ENCODE data around the gene COL18A1. TPM values are rescaled to one million over a fixed set of nuclear protein-coding genes. Genes with fewer than 3 reads are reported as not detected.

The COL18A1 gene
- polyA plus RNA-seq, 1 donor (not counting 4 experiments of a cell fraction or from before 2014, with no cell fraction given) = 13.0 TPM

DNA sequence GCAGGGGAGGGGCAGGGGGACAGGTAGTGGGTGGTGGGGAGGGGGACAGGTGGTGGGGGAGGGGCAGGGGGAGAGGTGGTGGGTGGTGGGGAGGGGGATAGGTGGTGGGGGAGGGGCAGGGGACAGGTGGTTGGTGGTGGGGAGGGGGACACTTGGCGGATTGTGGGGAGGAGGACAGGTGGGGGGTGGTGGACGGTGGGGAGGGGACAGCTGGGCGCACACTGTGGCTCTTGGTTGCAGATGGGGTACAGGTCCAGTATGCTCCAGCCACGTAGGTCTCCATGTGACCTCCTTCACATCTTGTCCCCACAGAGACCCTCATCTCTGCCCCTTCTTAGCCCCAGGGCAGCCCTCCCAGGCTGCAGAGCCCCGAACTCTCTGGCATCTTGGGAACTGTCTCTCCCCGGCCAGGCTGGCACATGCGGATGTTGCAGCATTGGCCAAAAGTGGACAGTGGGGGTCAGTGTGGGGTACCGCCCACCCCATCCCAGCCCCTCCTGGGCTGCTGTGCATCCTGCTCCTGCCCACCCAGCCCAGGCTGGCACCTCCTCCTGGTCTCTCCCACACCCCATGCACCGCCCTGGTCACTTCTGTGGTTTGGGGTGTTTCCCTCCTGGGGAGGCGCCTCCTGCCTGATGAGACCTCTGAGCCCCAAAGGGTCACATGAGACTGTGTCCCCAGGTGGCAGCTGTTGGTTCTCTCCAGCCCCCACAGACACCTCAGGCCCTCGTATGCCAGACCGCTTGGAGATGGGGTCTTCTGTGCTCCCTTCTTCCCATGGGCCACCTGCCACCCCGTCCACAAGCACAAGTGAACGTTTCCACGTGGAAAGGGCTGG lies 144.9 kb downstream of the COL18A1 start:
- Histone ChIP-seq H3K79me2 (ENCODE audit: control insufficient read depth, insufficient read depth, low read length) (no peaks in the 10 kb centered on the region), H3K27me3 (ENCODE audit: control insufficient read depth, extremely low read depth, insufficient read depth, low read length) (peaks cover 2% of the 10 kb centered on the region), H3K4me1 (ENCODE audit: control insufficient read depth, extremely low read depth, insufficient read depth, low read length) (no peaks in the 10 kb centered on the region), H3K36me3 (ENCODE audit: control insufficient read depth in 2 of 2, extremely low read depth in 1 of 2, insufficient read depth in 2 of 2, low read length in 2 of 2) (no peaks in the 10 kb centered on the region), H4K20me1 (ENCODE audit: control insufficient read depth, extremely low read depth, insufficient read depth, low read length) (no peaks in the 10 kb centered on the region), H3K9ac (ENCODE audit: control insufficient read depth, extremely low read depth, insufficient read depth, low read length) (no peak overlapping the region), H3K9me1 (ENCODE audit: control insufficient read depth, extremely low read depth, insufficient read depth, low read length) (no peaks in the 10 kb centered on the region), H2AFZ (ENCODE audit: control insufficient read depth, low read length) (no peak overlapping the region), H3K4me3 (ENCODE audit: control insufficient read depth in 2 of 3, extremely low read depth in 1 of 3, insufficient read depth in 2 of 3, low read depth in 1 of 3, low read length in 3 of 3) (no peak overlapping the region), H3K27ac (ENCODE audit: control insufficient read depth, insufficient read depth, low read length) (no peak overlapping the region), H3K4me2 (ENCODE audit: control insufficient read depth, extremely low read depth, insufficient read depth, low read depth, low read length) (no peak overlapping the region), H3K9me3 (ENCODE audit: control insufficient read depth, low read depth, low read length) (no peaks in the 10 kb centered on the region)
- no peak for TF ChIP-seq EZH2 (IDR thresholded peaks at IDR 0.05; ENCODE audit: low read length)
- TF ChIP-seq, protein P1, sequence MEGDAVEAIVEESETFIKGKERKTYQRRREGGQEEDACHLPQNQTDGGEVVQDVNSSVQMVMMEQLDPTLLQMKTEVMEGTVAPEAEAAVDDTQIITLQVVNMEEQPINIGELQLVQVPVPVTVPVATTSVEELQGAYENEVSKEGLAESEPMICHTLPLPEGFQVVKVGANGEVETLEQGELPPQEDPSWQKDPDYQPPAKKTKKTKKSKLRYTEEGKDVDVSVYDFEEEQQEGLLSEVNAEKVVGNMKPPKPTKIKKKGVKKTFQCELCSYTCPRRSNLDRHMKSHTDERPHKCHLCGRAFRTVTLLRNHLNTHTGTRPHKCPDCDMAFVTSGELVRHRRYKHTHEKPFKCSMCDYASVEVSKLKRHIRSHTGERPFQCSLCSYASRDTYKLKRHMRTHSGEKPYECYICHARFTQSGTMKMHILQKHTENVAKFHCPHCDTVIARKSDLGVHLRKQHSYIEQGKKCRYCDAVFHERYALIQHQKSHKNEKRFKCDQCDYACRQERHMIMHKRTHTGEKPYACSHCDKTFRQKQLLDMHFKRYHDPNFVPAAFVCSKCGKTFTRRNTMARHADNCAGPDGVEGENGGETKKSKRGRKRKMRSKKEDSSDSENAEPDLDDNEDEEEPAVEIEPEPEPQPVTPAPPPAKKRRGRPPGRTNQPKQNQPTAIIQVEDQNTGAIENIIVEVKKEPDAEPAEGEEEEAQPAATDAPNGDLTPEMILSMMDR (optimal IDR thresholded peaks at IDR 0.05 in 1 of 3, IDR thresholded peaks at IDR 0.05 in 1 of 3, conservative IDR thresholded peaks at IDR 0.05 in 1 of 3; ENCODE audit: extremely low read depth in 1 of 3, insufficient read depth in 2 of 3, low read length in 3 of 3) = no peak
- DNase-seq (ENCODE audit: low read depth, low spot score) (no peak), FAIRE-seq (no peak)
- dilution Hi-C loops (cut with MboI; ENCODE audit: extremely low pct_ligation_motif_present, low sequenced_read_pairs) = no loop called here

DNA sequence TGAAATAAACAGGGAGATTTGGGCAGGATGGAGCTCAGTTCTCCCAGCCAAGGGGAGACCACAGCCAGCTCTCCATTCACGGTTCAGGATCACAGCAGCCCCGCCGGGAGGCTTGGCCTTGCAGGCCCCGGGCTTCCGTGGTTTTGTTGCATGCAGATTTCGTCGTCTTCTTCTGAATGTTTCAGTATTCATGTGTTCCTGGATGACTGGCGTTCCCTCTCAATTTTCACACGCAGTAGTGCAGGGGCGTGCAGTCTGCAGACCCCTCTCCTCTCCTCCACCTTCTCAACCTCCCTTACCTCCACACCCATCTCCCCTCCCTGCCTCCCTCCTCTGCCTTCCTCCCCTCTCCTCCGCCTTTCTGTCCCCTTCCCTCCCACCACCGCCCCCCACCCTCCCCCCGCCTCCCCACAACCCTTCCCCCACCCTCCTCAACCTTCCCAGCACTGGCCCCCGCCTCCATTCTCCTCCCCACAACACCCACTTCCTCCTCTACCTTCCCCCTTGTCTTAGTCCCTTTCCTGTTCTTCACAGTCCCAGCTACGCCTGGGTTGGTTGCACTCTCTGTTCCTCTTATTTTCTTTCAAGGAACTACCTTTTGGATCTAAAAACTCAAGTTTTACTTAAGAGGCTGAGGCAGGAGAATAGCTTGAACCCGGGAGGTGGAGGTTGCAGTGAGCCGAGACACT lies 145.7 kb downstream of the COL18A1 start:
- Histone ChIP-seq H3K27me3 (ENCODE audit: control insufficient read depth, extremely low read depth, insufficient read depth, low read length) (peaks cover 4% of the 10 kb centered on the region), H3K79me2 (ENCODE audit: control insufficient read depth, insufficient read depth, low read length) (no peaks in the 10 kb centered on the region), H3K4me1 (ENCODE audit: control insufficient read depth, extremely low read depth, insufficient read depth, low read length) (no peaks in the 10 kb centered on the region), H3K9me1 (ENCODE audit: control insufficient read depth, extremely low read depth, insufficient read depth, low read length) (no peaks in the 10 kb centered on the region), H3K36me3 (ENCODE audit: control insufficient read depth in 2 of 2, extremely low read depth in 1 of 2, insufficient read depth in 2 of 2, low read length in 2 of 2) (no peaks in the 10 kb centered on the region), H3K4me3 (ENCODE audit: control insufficient read depth in 2 of 3, extremely low read depth in 1 of 3, insufficient read depth in 2 of 3, low read depth in 1 of 3, low read length in 3 of 3) (no peak overlapping the region), H3K9me3 (ENCODE audit: control insufficient read depth, low read depth, low read length) (no peaks in the 10 kb centered on the region), H4K20me1 (ENCODE audit: control insufficient read depth, extremely low read depth, insufficient read depth, low read length) (no peaks in the 10 kb centered on the region), H2AFZ (ENCODE audit: control insufficient read depth, low read length) (no peak overlapping the region), H3K27ac (ENCODE audit: control insufficient read depth, insufficient read depth, low read length) (no peak overlapping the region), H3K4me2 (ENCODE audit: control insufficient read depth, extremely low read depth, insufficient read depth, low read depth, low read length) (no peak overlapping the region), H3K9ac (ENCODE audit: control insufficient read depth, extremely low read depth, insufficient read depth, low read length) (no peak overlapping the region)
- no peak for DNase-seq (ENCODE audit: low read depth, low spot score)
- TF ChIP-seq EZH2 (IDR thresholded peaks at IDR 0.05; ENCODE audit: low read length) = no peak
- TF ChIP-seq, protein P1 (optimal IDR thresholded peaks at IDR 0.05 in 1 of 3, IDR thresholded peaks at IDR 0.05 in 1 of 3, conservative IDR thresholded peaks at IDR 0.05 in 1 of 3; ENCODE audit: extremely low read depth in 1 of 3, insufficient read depth in 2 of 3, low read length in 3 of 3) = no peak
- dilution Hi-C loops (cut with MboI; ENCODE audit: extremely low pct_ligation_motif_present, low sequenced_read_pairs) = no loop called here
- no peak for FAIRE-seq

All from keratinocyte (primary cell).